AG10803 (cell line): Measurements from ENCODE around the gene MKNK2.
A peak's percentile ranks its signal among the peaks of the same experiment; 100 is the strongest.

Source experiments
- DNase-seq: peaks from one replicate; pipeline ENCODE4 v3.0.0; 2010; ENCODE audit warnings: low read depth
- H3K4me3 ChIP-seq: 2 replicates; pipeline ENCODE4 v1.5.1; 2011; ENCODE audit warnings: mild to moderate bottlenecking, low read length, control low read depth
- CTCF ChIP-seq: conservative IDR thresholded peaks from 2 replicates; pipeline ENCODE4 v1.5.1; 2011; ENCODE audit warnings: mild to moderate bottlenecking, low read length, control low read depth, inconsistent platforms

MKNK2 gene

GRCh38 chr19:2064788-2065524 lies 13.9 kb upstream of the MKNK2 start:
- H3K4me3 ChIP-seq: peak overlapping the region; percentile 7; the same call in 1 of the 2 replicates
- peak; percentile 49 for DNase-seq
- TF ChIP-seq CTCF: peak; percentile 29

- no peak for DNase-seq
- no peak overlapping the region for H3K4me3 ChIP-seq
- TF ChIP-seq CTCF: no peak
Measured at GRCh38 chr19:2064395-2064787, 13.3 kb upstream of the MKNK2 start.

- no peak for TF ChIP-seq CTCF
- DNase-seq: no peak
- H3K4me3 ChIP-seq: no peak overlapping the region
Measured at GRCh38 chr19:2063824-2064223, 12.8 kb upstream of the MKNK2 start.

GRCh38 chr19:2062770-2063169 lies 11.7 kb upstream of the MKNK2 start:
- DNase-seq: no peak
- TF ChIP-seq CTCF: no peak
- no peak overlapping the region for H3K4me3 ChIP-seq

- no peak for TF ChIP-seq CTCF
- H3K4me3 ChIP-seq: no peak overlapping the region
- DNase-seq: no peak
Measured at GRCh38 chr19:2062389-2062729, 11.3 kb upstream of the MKNK2 start.

- peak; percentile 97 for DNase-seq
- no peak for TF ChIP-seq CTCF
- H3K4me3 ChIP-seq: peak overlapping the region; percentile 71
Measured at GRCh38 chr19:2061495-2062388, 10.7 kb upstream of the MKNK2 start.

- peak overlapping the region; percentile 59 for H3K4me3 ChIP-seq
- TF ChIP-seq CTCF: no peak
- peak; percentile 77 for DNase-seq
Measured at GRCh38 chr19:2060884-2061494, 9.9 kb upstream of the MKNK2 start.
